GM12873 (cell line): ENCODE measurements around the gene CELSR1.

ENCODE experiments used
- CTCF ChIP-seq: IDR thresholded peaks from 2 replicates; pipeline ENCODE4 v1.5.1; 2012; ENCODE audit warnings: low read depth, mild to moderate bottlenecking, moderate library complexity, low read length, control low read depth; ENCODE audit not compliant: insufficient read depth; ENCODE audit errors: missing control alignments

The CELSR1 gene

GRCh38 chr22:46515208-46516111, 22.0 kb downstream of the CELSR1 start:
- TF ChIP-seq CTCF: no peak

- no peak for TF ChIP-seq CTCF
These were observed 22.7 kb downstream of the CELSR1 start for GRCh38 chr22:46514592-46515207.

GRCh38 chr22:46513908-46514550, 23.4 kb downstream of the CELSR1 start:
- no peak for TF ChIP-seq CTCF

- no peak for TF ChIP-seq CTCF
These were observed 24.7 kb downstream of the CELSR1 start for GRCh38 chr22:46512683-46513082.

- TF ChIP-seq CTCF: no peak
These were observed 25.4 kb downstream of the CELSR1 start for GRCh38 chr22:46512039-46512370.

- TF ChIP-seq CTCF: no peak
These were observed 26.0 kb downstream of the CELSR1 start for GRCh38 chr22:46511151-46512038.
